HG03108 (cell line): ENCODE results near the gene CYP3A5.
"Not testable (repeated sequence)": the region's sequence is repeated elsewhere in the genome, so short reads cannot be mapped to it uniquely, and the experiment has no call there.

ENCODE experiments used
- ATAC-seq: cut with Tn5 transposase; IDR thresholded peaks from one replicate; pipeline ENCODE4 v1.9.1; 2021; ENCODE audit warnings: moderate library complexity; ENCODE audit not compliant: unreplicated experiment

CYP3A5 gene

DNA sequence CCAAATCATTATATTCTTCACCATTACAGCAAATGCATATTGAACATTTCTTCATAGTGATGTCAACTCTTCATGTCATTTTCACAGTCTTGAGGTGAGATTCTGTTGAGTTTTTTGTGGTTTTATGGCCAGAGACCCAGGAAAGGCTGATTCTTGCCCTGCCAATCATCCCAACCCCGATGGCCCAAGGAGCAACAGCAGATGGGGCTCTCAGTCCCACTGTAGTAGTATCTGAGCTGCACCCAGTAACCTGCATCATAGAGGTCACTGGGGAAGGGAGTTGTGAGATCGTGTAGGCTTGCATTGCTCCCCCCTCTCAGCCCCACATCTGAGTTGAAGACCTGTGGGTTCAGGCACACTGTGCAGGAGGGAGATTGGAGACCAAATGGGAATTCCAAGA, 36.3 kb downstream of the CYP3A5 start:
- ATAC-seq = no peak

DNA sequence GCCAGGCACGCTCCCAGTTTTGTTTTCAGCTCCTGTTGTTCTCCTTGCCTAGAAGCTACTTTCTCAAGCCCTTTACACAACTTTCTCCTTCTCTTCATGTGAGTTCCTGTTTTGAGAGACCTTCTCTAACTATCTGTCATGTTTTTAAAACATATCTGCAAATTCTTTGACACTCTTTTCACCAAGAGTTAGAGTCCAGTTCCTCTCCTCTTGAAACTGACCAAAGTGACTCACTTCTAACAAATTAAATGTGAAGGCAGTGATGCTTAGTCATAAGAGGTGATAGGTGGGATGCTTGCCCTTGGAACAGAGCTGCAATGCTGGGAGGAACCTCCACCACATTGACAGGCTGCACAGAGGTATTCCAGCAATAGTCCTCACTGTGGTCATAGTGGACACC, 37.8 kb downstream of the CYP3A5 start:
- no peak for ATAC-seq

DNA sequence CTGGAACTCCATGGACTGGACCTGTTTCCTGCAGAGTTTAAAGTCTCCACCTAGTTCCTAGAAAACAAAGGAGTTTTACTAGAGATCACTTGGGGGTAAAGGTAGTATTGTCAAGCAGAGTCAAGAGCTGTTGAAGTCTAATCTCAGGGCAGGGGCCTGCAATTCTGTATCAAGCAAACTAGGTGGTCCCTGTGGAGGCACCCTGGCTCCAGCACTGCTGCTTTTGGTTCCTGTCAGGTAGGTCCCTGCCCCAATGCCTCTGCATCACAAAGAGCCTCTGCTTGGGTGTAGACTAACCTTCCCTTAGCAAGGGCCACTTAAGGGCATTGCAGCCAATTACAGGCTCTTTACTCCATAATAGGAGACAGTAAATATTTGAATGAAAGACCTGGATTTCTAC, 40.5 kb downstream of the CYP3A5 start:
- ATAC-seq = no peak

DNA sequence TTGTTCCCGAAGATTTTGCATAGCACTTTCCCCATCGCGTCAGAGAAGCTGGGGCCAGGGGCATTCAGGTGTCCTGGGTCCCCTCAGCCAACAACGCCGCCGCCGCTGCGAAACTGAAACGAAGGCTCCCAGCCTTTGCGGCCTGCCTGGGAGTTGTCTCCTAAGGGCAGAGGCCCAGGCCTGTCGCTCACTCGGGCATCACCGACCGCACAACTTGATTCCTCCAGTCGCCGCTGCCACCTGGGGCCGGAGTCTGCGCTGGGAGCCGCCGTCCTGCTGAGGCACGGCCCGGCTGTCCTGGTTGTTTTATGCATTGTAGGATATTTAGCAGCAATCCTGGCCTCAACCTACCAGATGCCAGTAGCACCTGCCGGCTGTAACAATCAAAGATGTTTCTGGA, 41.1 kb downstream of the CYP3A5 start:
- no peak for ATAC-seq

GRCh38 chr7:99637414-99637813, 42.4 kb downstream of the CYP3A5 start:
- not testable (repeated sequence) for ATAC-seq

DNA sequence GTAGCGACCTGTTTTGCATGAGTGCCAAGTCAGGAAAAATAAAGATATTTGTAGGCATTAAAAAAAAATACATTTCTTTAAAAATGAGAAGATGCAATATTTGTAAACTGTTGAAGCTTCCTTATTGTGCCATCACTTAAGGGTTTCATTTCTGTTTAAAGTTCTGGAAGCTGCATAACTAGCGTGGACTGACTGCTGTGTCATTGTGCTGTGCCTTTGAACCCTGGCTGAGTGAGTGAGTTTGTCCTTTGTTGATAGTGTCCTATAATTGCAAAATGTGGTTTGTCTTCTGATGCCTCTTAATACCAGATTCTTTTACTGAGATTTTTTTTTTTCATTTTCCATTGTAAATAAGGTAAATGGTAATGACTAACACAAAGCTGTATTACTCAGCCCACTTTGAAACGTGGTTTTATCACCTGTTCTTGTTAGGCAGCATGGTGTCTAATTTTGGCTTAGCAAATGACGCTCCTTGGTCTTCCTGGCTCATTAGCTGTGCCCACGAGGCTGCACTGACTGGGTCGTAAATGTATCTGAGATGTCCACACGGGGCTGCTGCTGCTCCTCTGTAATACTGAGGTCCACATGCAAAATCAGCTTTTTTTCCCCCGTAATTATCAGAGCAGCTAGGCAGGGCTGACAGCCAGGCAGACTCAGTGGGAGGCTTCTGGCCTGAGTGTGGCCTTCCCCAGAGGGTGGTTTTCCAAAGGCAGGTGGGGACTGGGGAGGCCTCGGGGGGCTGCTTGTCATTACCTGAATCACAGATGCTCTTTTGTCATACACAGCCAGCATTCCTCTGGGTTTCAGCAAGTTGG, 48.3 kb downstream of the CYP3A5 start:
- no peak for ATAC-seq

GRCh38 chr7:99629643-99630042, 50.2 kb downstream of the CYP3A5 start:
- no peak for ATAC-seq

DNA sequence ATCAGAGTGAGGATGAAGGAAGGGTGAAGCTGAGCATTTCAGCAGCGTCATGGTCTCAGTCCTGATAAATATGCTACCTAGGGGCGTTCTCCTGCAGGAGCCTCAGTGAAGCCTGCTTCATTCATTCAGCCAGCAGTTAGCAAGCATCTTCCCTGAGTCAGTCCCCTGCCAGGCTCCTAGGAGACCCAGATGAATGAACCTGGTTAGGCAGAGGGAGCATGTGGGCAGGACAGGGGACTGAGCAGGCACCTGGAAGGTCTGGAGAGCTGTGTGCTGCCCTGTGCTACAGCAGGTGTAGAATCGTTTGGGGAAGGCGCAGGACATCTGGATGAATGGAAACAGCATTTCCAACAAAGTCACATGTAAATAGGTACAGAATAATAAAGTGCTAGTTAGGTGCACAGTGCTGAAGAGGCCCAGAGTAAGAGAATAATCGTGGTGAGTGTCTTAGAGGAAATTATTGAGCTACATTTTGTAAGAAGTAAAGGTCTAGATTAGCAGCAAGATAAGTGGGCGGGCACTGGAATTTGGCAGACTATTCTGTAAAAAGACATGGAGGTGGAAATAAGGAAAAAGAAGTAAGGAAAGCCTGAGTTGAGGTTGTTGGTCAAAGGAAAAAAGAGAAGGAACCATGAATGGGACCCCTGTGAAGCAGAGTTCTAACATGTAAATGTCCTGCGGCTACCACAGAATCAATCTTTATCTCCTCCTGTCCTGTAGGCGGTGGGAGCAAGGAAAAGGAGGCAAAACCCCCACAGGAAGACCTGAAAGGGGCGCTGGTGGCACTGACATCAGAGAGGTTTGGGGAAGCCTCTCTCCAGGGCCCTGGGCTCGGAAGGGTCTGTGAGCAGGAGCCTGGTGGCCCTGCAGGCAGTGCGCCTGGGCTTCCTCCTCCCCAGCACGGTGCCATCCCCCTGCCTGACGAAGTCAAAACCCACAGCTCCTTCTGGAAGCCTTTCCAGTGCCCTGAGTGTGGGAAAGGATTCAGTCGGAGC, 51.0 kb downstream of the CYP3A5 start:
- ATAC-seq = no peak

GRCh38 chr7:99627513-99627912, 52.3 kb downstream of the CYP3A5 start:
- ATAC-seq = no peak

GRCh38 chr7:99626661-99627060, 53.1 kb downstream of the CYP3A5 start:
- no peak for ATAC-seq

DNA sequence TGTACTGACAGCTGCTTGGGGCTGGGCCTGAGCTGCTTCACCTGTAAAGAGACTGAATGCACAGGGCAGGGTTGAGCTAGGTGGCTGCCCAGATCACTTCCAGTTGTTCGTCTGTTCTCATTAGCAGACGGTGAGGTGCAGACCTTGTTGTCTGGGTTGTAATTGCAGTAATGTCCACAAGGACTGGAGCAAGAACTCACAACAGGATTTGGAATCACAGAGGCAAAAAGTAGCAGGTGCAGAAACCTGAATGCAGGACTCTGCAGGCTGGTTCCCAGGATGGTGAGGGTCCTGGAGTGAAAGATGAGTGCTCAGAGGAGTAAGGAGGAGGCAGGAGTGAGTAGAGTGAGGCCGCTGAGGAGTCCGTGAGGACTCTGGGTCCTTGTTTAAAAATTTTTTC, 53.8 kb downstream of the CYP3A5 start:
- no peak for ATAC-seq

DNA sequence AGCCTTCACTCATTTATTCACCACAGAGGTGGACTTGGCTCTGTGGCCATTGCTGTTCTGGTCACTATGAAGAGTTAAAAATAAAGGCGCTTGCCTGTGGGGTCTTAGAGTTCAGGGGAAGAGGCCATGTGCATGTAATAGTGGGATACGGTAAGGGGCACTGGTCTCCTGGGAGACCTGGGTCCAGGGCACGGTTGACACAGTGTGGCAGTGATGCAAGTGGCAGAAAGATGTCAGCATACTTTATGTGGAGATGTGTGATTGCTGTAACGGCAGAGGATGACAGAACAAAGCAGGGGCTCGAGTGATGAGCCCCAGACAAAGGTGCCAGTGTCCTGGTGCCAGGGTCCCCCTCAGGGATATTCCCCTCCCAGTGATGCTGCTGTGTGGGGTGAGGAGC, 54.5 kb downstream of the CYP3A5 start:
- ATAC-seq = no peak

DNA sequence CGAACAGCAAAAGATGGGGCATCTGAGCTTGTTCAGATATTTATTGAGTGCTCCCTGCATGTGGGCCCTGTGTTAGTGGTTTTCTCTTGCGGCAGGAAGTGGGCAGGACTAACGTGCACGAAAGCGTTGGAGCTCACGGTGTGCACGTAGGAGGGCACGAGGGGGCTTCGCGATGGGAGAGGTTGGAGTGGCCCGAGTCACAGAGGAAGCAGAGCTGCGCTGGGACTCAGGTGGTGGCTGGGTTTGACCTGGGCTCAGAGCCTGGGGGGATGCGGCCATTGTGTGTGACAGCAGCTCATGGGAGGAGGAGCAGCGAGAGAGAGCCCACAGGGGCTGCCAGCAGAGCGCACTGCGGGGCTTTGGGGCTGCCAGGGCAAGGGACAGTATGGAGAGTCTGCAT, 55.3 kb downstream of the CYP3A5 start:
- no peak for ATAC-seq

DNA sequence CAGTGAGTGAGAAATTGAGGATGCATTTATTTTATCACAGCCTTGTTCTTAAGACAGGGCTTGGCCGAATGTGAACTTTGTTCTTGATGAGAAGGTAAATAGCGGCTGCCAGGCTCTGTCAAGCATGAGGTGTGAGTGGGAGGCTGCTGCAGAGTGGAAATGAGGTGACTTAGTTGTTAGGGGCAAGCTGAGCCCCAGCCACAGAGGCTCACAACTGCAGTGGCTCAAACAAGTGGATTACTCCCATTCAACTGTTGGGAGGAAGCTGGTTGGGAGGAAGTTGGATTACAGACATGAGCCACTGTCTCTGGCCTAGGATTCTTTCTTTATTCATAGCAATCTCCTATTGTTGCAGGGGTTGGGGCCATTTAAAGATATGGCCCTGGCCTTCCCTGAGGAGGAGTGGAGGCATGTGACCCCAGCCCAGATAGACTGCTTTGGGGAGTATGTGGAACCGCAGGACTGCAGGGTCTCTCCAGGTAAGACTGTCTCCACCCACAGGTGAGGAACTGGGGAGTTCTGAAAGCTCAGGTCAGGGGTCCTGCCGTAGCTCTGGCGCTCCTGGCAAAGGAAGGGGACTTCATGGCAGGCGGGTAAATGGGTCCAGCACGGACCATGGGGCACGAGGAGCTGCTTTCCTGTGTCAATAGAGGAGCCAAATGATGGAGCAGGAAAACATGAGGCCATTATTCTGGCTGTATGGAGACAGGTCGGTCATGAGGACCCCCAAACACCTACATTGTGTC, 55.9 kb downstream of the CYP3A5 start:
- ATAC-seq = no peak

DNA sequence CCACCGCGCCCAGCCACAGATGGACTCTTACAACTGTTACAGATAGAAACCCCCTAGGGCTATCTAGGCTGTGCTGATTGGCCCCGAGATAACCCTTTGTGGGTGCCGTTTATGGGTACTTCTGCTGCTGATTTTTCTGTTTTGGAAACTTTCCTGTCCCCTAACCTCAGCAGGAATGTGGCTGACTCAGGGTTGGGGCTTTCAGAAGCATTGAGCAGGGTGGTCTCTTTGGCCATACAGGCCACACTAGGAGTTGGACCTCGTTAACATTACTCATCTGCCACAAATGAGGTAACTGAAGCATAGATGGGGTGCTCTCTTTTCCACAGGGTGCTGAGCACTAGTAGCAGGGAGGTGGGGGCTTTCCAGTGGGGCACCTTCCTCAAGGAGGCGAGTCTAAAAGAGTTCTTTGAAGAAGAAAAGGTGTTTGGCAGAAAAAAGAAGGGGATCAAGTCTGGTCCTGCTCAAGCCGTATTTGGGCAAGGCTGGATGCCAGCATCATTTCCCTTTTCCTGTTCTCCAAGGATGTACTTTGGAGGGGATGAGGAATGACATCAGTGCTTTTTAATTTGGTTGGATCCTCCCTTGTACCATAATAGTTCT, 56.6 kb downstream of the CYP3A5 start:
- no peak for ATAC-seq

DNA sequence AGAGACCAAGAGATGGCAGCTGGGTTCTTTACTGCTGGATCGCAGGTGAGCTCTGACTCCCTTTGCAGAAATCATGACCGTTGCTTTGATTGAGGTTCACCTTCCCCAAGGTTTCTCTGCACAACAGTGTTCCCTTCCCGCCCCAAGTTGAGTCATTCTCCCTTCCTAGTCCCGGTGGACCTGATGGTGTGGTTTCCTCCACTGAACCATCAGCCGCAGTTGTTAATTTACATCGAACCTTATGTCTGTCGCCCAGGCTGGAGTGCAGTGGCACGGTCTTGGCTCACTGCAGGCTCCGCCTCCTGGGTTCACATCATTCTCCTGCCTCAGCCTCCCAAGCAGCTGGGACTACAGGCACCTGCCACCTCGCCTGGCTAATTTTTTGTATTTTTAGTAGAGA, 57.2 kb downstream of the CYP3A5 start:
- ATAC-seq = no peak

GRCh38 chr7:99621271-99621670, 58.5 kb downstream of the CYP3A5 start:
- ATAC-seq = no peak

DNA sequence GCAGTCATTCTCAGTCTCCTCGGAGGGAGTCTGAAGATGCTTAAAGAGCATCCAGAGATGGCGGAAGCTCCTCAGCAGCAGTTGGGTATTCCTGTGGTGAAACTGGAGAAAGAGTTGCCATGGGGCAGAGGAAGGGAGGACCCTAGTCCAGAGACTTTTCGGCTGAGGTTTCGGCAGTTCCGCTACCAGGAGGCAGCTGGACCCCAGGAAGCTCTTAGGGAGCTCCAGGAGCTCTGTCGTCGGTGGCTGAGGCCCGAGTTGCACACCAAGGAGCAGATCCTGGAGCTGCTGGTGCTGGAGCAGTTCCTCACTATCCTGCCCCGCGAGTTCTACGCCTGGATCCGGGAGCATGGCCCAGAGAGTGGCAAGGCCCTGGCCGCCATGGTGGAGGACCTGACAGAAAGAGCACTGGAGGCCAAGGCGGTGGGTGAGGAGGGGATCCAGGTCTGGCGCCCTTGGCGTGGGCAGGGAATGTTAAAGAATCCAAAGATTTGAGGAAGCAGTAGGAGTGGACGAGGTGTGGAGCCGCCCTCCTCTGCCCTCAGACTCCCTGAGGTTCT, 60.1 kb downstream of the CYP3A5 start:
- no peak for ATAC-seq

- ATAC-seq = no peak
Observed at GRCh38 chr7:99618726-99619125, 61.1 kb downstream of the CYP3A5 start.

DNA sequence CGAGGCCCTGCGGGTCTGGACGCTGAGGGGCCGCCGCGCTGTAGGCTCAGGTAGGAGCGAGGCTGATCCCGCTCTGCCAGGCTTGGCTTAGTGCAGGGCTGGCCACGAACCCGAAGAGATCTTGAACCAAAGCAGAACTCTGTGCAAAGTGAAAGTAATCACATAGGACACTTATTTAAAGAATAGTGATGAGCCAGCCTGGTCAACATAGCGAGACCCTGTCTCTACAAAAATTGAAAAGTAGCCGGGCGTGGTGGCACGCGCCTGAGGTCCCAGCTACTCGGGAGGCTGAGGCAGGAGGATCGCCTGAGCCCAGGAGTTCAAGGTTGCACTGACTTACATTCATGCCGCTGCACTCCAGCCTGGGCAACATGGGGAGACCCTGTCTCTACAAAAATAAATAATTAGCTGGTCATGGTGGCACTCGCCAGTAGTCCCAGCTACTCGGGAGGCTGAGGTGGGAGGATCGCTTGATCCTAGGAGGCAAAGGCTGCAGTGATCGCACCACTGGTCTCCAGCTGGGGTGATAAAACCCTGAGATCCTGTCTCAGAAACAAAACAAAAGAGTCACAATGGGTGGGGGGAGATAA, 62.5 kb downstream of the CYP3A5 start:
- ATAC-seq = no peak
